GM12878 (cell line): Measurements from ENCODE around the gene PRR22. TPM values are rescaled to one million over a fixed set of nuclear protein-coding genes. Genes with fewer than 3 reads are reported as not detected.

ENCODE experiments used
- ATF7 ChIP-seq: fragments of 450-650 bp; IDR thresholded peaks from 2 replicates; pipeline ENCODE4 v1.6.1; 2016; ENCODE audit warnings: low read depth, mild to moderate bottlenecking
- CBFB ChIP-seq: IDR thresholded peaks from 2 replicates; pipeline ENCODE4 v1.6.1; 2016; ENCODE audit warnings: antibody characterized with exemption, low read depth
- EP300 ChIP-seq, 2 experiments: fragments of 150-350 bp in 1 of 2; IDR thresholded peaks; 2 replicates each; pipeline ENCODE4 v1.6.1; 2011 to 2012; ENCODE audit warnings: low read depth in 2 of 2, low read length in 2 of 2, borderline replicate concordance in 1 of 2, improper control_type of control experiment in 1 of 2, inconsistent platforms in 1 of 2; ENCODE audit not compliant: control insufficient read depth in 1 of 2
- ESRRA ChIP-seq: IDR thresholded peaks from 2 replicates; pipeline ENCODE4 v1.6.1; 2012; ENCODE audit warnings: mild to moderate bottlenecking, low read length, improper control_type of control experiment
- IRF5 ChIP-seq: fragments of 450-650 bp; IDR thresholded peaks from 2 replicates; pipeline ENCODE4 v1.6.1; 2017; ENCODE audit warnings: borderline replicate concordance
- MYB ChIP-seq: fragments of 150-350 bp; IDR thresholded peaks from 2 replicates; pipeline ENCODE4 v1.6.1; 2014; ENCODE audit warnings: mild to moderate bottlenecking, low read depth, low read length, borderline replicate concordance
- RELA ChIP-seq: fragments of 450-650 bp; IDR thresholded peaks from 2 replicates; pipeline ENCODE4 v1.8.0; 2014; ENCODE audit warnings: borderline replicate concordance; ENCODE audit not compliant: partially characterized antibody
- RFX5 ChIP-seq: IDR thresholded peaks from 2 replicates; pipeline ENCODE4 v1.6.1; 2011; ENCODE audit warnings: low read depth, low read length, improper control_type of control experiment
- ZNF217 ChIP-seq: fragments of 450-650 bp; IDR thresholded peaks from 2 replicates; pipeline ENCODE4 v1.6.1; 2017; ENCODE audit warnings: antibody characterized with exemption, mild to moderate bottlenecking
- ZNF622 ChIP-seq: fragments of 450-650 bp; IDR thresholded peaks from 2 replicates; pipeline ENCODE4 v1.6.1; 2017; ENCODE audit warnings: mild to moderate bottlenecking, inconsistent platforms
- polyA plus RNA-seq, 11 experiments: library from polyadenylated mRNA; depleted of rRNA in 4 of 11; unstranded in 6 of 11; stranded (reverse) in 5 of 11; fragments of >200 nt; fragmentation: Nextera tagmentation in 4 of 11; fragmentation: Illumina TruSeq in 1 of 11; extraction: Ambion mirVana in 4 of 11; extraction: Trizol in 1 of 11; gene quantifications; 1 replicate in 1 of 11; 2 replicates in 10 of 11; pipeline versions ENCODE4 v1.2.1 to v1.2.3, GENCODE V29; 2011 to 2016; ENCODE audit warnings: inconsistent platforms in 2 of 11, missing spikeins in 2 of 11, low read depth in 1 of 11
- total RNA-seq, 4 experiments: library from RNA; depleted of rRNA in 3 of 4; stranded (reverse); fragments of >200 nt in 3 of 4; fragmentation: Illumina TruSeq in 1 of 4; extraction: Trizol in 1 of 4; gene quantifications; 2 replicates each; pipeline versions ENCODE4 v1.2.1 to v1.2.3, GENCODE V29; 2013 to 2021
- TF ChIP-seq, protein P1 (sequence below): fragments of 450-650 bp; IDR thresholded peaks from 2 replicates; pipeline ENCODE4 v1.6.1; 2017; ENCODE audit warnings: mild to moderate bottlenecking

Gene PRR22
- total and polyA plus RNA-seq, 10 of the 15 experiments (the other 5 are each of a cell fraction or from before 2014, with no cell fraction given): 0.31 to 4.4 (median 1.3) TPM; not detected in 2

DNA sequence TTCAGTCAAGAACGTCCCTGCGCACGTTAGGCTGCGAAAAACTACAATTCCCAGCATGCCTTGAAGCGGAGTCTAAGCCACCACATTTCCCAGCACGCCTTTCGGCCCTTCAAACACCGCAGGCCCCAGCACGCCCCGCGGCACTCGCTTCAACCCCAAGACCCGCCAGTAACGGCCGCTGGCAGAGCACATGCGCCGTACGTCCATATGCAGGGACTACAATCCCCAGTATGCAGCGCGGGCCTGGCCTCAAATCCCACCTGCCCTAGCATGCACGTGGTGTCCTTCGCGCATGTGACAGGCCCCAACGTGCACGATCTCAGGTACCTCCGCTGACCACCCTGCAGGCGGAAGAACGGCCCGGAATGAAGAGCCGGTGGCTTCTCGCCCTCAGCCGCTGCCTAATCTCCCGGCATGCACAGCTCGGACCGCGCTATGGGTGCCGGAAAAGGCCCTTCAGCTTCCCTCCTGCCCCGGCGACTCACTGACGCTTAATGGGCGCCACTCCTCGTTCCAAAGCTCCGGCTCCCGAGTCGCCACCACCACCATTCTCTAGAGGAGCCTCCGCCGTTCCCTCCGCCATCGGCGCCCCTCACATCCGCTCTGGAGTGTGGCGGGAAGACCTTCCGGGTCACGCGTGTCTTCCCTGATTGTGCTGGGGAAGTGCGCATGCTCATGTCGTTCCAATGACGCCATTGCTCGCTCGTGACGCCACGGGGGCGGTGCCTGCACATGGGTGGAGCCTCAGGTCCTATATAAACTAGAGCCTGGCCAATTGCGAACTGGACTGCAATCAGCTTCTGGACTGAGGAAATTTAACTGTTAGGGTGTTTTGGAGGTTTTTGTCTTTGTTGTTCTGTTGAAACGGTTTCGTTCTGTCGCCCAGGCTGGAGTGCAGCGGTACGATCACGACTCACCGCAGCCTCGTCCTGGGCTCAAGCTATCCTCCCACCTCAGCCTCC is 6.3 kb upstream of the PRR22 start, which contains the start of gene DUS3L (continued):
- TF ChIP-seq EP300 (IDR thresholded peaks at IDR 0.05; ENCODE audit: borderline replicate concordance in 1 of 2, control insufficient read depth in 1 of 2, low read depth in 2 of 2, low read length in 2 of 2) (no peak), ZNF622 (no peak), RELA (no peak), CBFB (peak; percentile 18; the same call in 1 of the 2 replicates), ZNF217 (no peak), MYB (peak; percentile 68), ATF7 (peak; percentile 91), ESRRA (peak; percentile 12; the same call in 1 of the 2 replicates), RFX5 (peak; percentile 60; the same call in 1 of the 2 replicates), IRF5 (no peak)
- TF ChIP-seq, protein P1, sequence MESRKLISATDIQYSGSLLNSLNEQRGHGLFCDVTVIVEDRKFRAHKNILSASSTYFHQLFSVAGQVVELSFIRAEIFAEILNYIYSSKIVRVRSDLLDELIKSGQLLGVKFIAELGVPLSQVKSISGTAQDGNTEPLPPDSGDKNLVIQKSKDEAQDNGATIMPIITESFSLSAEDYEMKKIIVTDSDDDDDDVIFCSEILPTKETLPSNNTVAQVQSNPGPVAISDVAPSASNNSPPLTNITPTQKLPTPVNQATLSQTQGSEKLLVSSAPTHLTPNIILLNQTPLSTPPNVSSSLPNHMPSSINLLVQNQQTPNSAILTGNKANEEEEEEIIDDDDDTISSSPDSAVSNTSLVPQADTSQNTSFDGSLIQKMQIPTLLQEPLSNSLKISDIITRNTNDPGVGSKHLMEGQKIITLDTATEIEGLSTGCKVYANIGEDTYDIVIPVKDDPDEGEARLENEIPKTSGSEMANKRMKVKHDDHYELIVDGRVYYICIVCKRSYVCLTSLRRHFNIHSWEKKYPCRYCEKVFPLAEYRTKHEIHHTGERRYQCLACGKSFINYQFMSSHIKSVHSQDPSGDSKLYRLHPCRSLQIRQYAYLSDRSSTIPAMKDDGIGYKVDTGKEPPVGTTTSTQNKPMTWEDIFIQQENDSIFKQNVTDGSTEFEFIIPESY: no peak
